ENCODE measurements around the gene PIAS4.

Gene PIAS4

DNA sequence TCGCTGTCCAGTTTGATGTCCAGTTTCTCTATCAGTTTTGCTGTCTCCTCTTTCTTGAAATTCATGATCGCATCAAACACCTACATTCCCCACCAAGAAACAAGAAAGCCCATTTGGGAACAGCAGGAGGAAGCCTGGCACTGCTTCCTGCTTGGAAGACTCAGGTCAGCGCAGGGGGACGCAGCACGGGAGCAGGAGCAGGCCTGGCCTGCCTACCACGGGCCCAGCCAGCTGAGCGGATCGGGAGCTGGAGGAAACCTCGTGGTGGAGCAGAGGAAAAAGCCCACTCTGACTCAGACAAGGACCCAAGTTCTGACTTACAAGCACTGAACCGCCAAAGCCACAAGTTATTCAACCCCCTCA lies 26.2 kb upstream of the PIAS4 start:
- no peak for TF ChIP-seq CTCF (IDR thresholded peaks at IDR 0.05; ENCODE audit: low read depth, low read length)
- H3K4me1 ChIP-seq, result peaks cover 29% of the 10 kb centered on the region
- DNase-seq, result no peak
- peaks cover 88% of the 10 kb centered on the region for H3K36me3 ChIP-seq
- H3K27me3 ChIP-seq, result no peaks in the 10 kb centered on the region
- peak overlapping the region; percentile 6; the same call in 1 of the 2 replicates for H3K4me3 ChIP-seq (ENCODE audit: low read depth, low read length)
- no peaks in the 10 kb centered on the region for H3K9me3 ChIP-seq

GRCh38 chr19:3981736-3982681 lies 25.5 kb upstream of the PIAS4 start:
- TF ChIP-seq CTCF (IDR thresholded peaks at IDR 0.05; ENCODE audit: low read depth, low read length), result no peak
- H3K4me3 ChIP-seq (ENCODE audit: low read depth, low read length), result peak overlapping the region; percentile 100
- peaks cover 27% of the 10 kb centered on the region for H3K4me1 ChIP-seq
- H3K36me3 ChIP-seq, result peaks cover 82% of the 10 kb centered on the region
- no peaks in the 10 kb centered on the region for H3K9me3 ChIP-seq
- H3K27me3 ChIP-seq, result no peaks in the 10 kb centered on the region
- no peak for DNase-seq

DNA sequence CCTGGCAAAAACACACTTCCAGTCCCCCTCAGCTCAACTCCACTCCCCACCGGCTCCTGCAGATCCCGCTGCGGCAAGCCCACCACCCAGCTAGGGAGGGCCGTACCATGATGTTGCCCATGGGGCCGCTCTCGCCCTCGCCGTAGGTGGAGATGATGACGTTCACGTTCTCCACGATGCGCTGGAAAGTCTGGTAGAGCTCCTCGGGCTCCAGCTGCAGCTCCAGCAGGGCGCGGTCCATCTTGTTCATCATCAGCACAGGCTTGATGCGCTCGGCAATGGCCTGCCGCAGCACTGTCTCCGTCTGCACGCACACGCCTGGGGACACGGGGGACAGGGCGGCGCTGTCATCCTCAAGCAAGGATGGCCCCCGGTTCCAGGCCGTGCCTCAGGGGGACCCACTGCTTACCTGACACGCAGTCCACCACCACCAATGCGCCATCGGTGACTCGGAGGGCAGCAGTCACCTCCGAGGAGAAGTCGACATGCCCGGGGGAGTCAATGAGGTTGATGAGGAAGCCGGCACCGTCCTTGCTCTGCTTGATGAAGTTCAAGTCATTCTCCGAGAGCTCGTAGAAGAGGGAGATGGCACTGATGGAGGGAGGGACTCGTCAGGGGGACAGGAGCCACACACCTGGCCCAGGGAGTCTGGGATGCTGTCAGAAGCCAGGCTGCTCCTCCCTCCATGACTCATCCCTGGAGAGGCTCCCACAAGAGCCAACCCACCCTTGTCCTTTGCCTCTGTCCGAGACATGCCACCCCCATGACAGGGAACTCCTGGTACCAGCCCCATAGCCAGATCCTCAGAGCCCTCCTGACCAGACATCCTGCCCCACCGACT lies 24.6 kb upstream of the PIAS4 start:
- peak overlapping the region; percentile 100 for H3K4me3 ChIP-seq (ENCODE audit: low read depth, low read length)
- TF ChIP-seq CTCF (IDR thresholded peaks at IDR 0.05; ENCODE audit: low read depth, low read length), result no peak
- no peaks in the 10 kb centered on the region for H3K27me3 ChIP-seq
- H3K36me3 ChIP-seq, result peaks cover 73% of the 10 kb centered on the region
- no peak for DNase-seq
- H3K4me1 ChIP-seq, result peaks cover 23% of the 10 kb centered on the region
- H3K9me3 ChIP-seq, result no peaks in the 10 kb centered on the region

- H3K4me3 ChIP-seq (ENCODE audit: low read depth, low read length), result peak overlapping the region; percentile 100
- peaks cover 67% of the 10 kb centered on the region for H3K36me3 ChIP-seq
- no peaks in the 10 kb centered on the region for H3K27me3 ChIP-seq
- TF ChIP-seq CTCF (IDR thresholded peaks at IDR 0.05; ENCODE audit: low read depth, low read length), result no peak
- H3K4me1 ChIP-seq, result peaks cover 23% of the 10 kb centered on the region
- no peak for DNase-seq
- no peaks in the 10 kb centered on the region for H3K9me3 ChIP-seq
These were observed 24.0 kb upstream of the PIAS4 start for GRCh38 chr19:3983542-3983914.

GRCh38 chr19:3983936-3984583 lies 23.5 kb upstream of the PIAS4 start:
- Histone ChIP-seq H3K27me3 (no peaks in the 10 kb centered on the region), H3K4me1 (peaks cover 23% of the 10 kb centered on the region), H3K36me3 (peaks cover 61% of the 10 kb centered on the region), H3K9me3 (no peaks in the 10 kb centered on the region), H3K4me3 (ENCODE audit: low read depth, low read length) (peak overlapping the region; percentile 100)
- DNase-seq, result no peak
- no peak for TF ChIP-seq CTCF (IDR thresholded peaks at IDR 0.05; ENCODE audit: low read depth, low read length)

Measured in BE2C (cell line).